GM19468 (cell line): Measurements from ENCODE around the gene CTNND2.

ENCODE experiments used
- ATAC-seq: cut with Tn5 transposase; IDR thresholded peaks from one replicate; pipeline ENCODE4 v1.9.1; 2021; ENCODE audit warnings: mild to moderate bottlenecking, moderate library complexity, moderate number of reproducible peaks; ENCODE audit not compliant: unreplicated experiment; ENCODE audit errors: extremely low read depth

Gene CTNND2

DNA sequence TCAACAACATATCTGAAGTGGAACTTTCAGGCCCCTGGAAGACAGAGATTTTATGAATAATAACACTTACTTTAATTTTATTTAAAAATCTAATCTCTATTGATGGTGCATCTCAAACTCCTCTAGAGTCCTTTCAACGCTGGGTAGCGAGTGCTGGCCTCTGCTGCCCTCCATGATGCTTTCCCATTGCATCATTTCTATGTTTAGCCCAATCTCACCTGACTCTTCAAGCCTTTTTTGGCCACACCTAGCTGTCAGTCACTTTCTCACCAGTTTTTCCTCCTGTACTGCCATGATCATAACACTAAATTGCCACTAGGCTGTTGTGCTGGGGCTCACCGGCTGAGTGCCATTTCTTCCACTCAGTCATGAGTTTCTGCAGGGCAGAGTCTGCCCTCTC is 747.1 kb downstream of the CTNND2 start:
- ATAC-seq: no peak

GRCh38 chr5:11153670-11154382 is 750.4 kb downstream of the CTNND2 start:
- ATAC-seq: no peak

- no peak for ATAC-seq
Measured at GRCh38 chr5:11152368-11152767, 751.9 kb downstream of the CTNND2 start.

DNA sequence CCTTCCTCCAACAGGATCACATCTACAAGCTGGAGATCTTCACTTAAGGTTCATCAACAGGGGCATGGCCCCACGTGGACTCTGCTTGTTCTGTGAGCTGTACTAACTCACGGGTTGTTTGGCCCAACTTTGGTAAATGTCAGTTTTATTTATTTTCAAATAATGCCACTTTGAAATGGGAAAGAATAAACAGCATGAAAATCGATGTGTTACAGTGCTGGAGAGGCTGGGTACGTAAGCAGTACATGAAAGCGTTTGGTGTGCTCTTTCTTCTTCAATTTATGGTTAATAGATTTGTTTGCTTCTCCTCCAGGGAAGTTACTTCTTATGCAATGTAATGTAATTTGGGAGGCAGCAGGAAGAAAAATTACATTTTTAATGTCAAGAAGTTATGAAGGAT is 753.3 kb downstream of the CTNND2 start:
- no peak for ATAC-seq

DNA sequence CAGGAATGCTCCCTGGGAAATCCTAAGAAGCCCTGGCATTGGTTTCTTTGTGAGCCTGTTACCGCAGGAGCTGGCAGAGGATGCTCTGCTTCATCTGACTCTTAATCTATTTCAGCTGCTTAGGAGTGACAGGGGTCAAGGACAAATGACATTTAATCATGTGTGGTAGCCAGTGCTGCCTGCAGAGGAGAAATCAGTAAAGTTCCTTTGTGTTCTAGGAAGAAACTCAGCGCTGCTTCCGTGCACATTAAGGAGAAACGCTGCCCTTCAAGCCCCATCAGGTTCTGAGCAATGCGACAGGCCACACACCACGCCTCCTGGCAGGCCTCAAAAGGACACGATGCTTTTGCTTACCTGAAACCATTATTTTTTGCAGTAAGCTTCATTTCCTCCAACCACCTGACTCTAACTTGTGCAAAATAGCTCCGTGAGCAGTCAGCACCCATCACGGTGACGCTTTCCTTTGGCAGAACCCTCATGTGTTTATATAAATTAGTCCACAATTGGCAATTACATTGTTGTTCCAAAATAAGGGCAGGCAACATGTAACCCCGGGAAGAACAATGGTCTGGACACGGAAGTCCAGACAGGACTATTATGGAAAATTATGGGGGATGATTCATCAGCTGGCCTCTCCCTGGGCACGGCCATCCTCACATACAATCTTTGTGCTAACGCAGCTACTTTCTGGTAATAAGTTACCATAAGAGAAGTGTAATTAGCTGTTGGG is 755.3 kb downstream of the CTNND2 start:
- ATAC-seq: no peak

DNA sequence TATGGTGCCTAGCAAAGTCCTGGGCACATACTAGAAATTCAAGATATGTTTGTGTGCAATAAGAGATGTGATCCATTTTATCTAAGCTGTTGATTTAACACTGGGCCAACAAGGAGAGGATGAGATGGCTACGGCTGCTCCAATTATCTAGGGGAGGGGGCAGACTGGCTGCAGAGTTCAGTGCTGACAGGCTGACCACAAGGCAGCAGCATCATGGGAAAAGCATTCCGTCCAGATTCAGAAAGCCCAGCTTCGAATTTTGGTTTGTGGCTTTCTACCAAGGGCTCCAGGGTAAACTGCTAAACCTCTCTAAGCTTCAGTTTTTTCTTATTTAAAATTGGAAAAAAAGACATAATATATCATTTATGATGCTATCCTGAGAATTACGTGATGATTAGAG is 758.1 kb downstream of the CTNND2 start:
- no peak for ATAC-seq

DNA sequence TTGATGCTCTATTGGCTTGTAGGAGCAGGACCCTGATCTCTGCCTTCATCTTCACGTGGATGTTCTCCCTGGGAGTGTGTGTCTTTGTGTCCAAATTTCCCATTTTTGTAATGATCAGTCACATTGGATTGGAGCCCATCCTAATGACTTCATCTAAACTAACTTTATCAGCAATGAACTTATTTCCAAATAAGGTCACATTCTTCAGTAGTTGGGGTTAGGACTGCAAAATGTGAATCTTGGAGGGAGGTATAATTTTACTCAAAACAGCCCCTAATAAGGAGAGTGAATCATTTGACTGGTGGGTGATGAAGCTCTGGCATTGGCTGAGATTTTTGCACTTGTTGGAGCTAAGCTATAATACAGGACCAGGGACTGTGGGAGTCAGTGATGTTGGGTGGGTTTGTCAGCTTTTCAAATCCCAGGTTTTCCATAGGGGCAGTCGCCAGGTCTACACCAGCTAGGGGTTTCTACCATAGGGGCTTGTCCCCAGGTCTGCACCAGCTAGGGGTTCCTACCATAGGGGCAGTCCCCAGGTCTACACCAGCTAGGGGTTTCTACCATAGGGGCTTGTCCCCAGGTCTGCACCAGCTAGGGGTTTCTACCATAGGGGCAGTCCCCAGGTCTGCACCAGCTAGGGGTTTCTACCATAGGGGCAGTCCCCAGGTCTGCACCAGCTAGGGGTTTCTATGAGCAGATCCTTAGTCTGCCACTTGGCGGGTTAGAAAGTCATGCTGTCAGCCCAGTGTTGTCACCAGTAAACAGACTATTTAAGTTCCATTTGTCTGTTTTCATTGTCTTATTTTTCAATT is 760.6 kb downstream of the CTNND2 start:
- ATAC-seq: no peak

DNA sequence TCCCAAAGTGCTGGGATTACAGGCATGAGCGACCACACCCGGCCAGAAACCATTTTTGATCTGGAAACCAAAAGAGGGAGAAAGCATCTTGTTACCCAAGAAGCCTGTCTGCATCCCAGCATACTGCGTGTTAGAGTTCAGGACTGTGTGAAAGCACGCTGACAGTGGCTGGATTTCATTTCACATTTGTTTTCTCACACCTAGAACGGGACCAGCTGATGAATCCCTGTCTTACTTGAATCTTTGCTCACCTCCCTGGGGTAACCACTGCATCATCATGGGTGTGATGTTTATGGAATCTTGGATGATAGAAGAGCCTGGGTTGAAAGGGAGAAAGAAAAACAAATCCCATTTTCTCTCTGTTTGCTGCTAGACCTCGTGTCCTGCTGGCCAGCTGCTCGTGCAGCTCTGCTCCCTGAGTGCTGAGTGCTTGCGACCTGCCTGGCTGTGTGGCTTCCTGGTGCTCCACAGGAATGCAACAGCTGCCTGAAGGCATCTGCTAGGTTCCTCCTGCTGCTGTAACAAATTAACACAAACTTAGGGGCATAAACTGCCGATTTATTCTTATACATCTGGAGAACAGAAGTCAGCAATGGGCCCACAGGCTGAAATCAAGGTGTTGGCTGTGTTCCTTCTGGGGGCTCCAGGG is 764.9 kb downstream of the CTNND2 start:
- ATAC-seq: no peak

- ATAC-seq: no peak
Measured at GRCh38 chr5:11130131-11130530, 774.1 kb downstream of the CTNND2 start.

GRCh38 chr5:11128021-11128420 is 776.2 kb downstream of the CTNND2 start:
- ATAC-seq: no peak

GRCh38 chr5:11126844-11127243 is 777.4 kb downstream of the CTNND2 start:
- no peak for ATAC-seq

DNA sequence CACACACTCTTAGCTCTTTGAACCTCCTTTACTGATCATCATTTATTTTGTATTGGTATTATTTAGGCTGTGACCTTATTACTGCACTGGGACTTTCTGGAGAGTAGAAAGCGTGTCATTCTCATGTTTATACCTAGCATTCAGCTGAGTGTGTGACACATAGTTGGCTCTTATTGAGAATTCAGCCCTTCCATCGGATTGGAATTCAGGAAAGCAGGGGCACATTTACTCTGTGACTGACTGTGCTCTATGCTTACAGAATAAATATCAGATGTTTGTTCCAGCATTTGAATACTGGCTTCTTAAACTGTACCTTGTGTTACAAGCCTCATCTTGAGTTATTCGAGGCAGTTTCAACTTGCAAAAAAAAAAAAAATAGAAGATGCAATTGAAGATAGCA is 782.4 kb downstream of the CTNND2 start:
- ATAC-seq: no peak

DNA sequence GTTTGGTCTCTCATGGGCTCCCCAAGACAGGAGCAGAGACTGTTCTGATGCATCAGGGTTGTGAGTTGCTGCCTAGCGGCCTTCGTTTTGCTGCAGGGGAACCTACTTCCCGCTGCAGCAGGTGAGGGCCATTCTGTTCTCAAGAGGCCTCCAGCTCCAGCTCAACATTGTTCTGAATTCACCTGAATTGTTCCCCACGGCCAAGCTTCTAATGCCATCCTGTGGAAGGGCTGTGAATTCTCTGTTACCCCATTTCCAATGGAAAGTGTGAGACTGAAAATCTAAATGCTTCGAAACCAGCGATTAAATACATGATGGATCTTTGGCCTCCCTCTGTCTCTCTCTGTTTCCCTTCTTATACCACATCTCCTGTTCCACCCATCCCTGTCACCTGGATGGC is 794.1 kb downstream of the CTNND2 start:
- ATAC-seq: no peak

DNA sequence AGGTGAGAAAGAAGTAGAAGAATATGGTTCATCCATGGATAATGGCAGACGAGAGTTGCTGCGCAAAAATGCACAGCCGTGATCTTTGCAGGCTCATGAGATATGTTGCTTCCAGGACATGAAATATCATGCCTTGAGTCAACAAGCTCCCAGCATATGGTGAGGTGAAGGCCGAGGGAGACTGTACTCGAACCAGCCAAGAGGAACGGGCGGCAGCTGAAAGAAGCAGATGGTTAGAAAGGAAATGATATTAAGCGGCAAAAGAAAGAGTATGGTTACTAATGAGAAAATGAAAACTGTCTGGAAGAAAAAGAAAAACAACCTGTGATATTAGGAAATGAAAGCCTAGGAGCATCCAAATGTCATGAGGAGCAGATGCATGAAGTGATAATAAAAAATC is 798.5 kb downstream of the CTNND2 start:
- ATAC-seq: no peak

GRCh38 chr5:11104651-11105112 is 799.6 kb downstream of the CTNND2 start:
- ATAC-seq: no peak

GRCh38 chr5:11104210-11104609 is 800.0 kb downstream of the CTNND2 start:
- ATAC-seq: no peak

DNA sequence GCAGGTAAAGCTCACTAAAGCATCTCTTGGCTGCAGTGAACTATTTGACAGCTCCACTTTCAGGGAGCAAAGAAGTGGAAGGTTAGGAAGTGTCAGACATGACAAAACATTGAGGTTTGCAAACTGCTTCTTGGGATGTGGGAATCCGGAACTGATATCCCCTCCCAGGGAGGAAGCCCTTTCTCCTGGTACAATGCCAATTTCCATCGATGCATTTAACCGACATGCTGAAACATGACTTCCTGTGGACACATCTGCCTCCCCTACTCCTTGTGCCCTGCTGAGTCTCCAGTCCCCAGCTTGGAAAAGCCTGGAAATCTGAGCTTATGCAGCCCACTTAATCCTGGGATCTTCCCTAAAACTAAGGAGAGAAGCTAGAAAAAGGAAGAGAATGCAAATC is 820.1 kb downstream of the CTNND2 start:
- no peak for ATAC-seq

DNA sequence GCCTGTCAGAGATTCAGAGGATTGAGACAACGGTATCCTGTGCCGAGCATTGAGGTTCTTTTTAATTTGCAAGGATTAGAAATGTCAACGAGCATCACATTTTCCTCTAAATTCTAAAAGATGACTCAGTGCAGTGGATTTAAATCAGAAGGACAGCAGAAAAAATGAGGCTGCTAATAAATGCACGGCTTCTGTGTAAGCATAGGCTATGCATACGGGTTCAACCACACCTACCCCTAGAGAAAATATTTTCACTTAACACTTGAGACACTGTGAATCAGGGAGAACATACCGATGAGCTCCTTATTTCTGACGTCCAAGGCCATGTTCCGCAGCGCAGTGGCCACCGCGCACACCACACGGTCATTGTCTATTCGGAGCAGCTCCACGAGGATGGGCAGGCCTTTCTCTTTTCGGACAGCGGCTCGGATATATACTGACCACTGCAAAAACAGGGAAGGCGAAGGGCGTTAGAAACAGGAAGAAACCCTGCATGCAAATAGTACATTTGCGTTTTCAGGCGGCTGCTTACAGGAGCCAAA is 821.8 kb downstream of the CTNND2 start:
- ATAC-seq: no peak

- no peak for ATAC-seq
Measured at GRCh38 chr5:11076945-11077613, 827.2 kb downstream of the CTNND2 start.
